Tibial artery (tissue), 4 donors: Measurements from ENCODE around the gene HBG2.

Experiments
- DNase-seq, 2 donors: peaks; one replicate each; pipeline ENCODE4 v3.0.0-alpha.2; 2019
- H3K27ac ChIP-seq, 2 donors: fragments of 200-600 bp; sonication (generic) in 1 of 2; 1 replicate in 1 of 2; 2 replicates in 1 of 2; pipeline ENCODE4 v1.5.1; 2018 to 2019; ENCODE audit warnings: mild to moderate bottlenecking in 1 of 2
- H3K27me3 ChIP-seq, 2 donors: fragments of 200-600 bp; sonication (generic) in 1 of 2; one replicate each; pipeline versions ENCODE4 v1.5.1 to v1.6.0; 2016 to 2019
- H3K36me3 ChIP-seq, 3 donors: fragments of 200-600 bp; sonication (generic) in 2 of 3; one replicate each; pipeline ENCODE4 v1.5.1; 2016 to 2019; ENCODE audit warnings: mild to moderate bottlenecking in 2 of 3
- H3K4me1 ChIP-seq, 4 donors: fragments of 200-600 bp; sonication (generic) in 2 of 4; 1 replicate in 3 of 4; 2 replicates in 1 of 4; pipeline ENCODE4 v1.5.1; 2016 to 2019
- H3K4me3 ChIP-seq, 2 donors: fragments of 200-600 bp; sonication (generic) in 1 of 2; 1 replicate in 1 of 2; 2 replicates in 1 of 2; pipeline ENCODE4 v1.5.1; 2018 to 2019; ENCODE audit warnings: mild to moderate bottlenecking in 2 of 2
- H3K9me3 ChIP-seq, 3 donors: fragments of 200-600 bp; sonication (generic) in 1 of 3; one replicate each; pipeline ENCODE4 v1.5.1; 2016 to 2019
- intact Hi-C: fragments of 100-400 bp; cut with DNase I; formaldehyde crosslinking; loops from one replicate; pipeline ENCODE4 v1.15.0; 2023; ENCODE audit warnings: low total_unique reads
- TF ChIP-seq, protein P1 (sequence below), 2 experiments: fragments of 200-600 bp in 1 of 2; fragments of 450-650 bp in 1 of 2; IDR thresholded peaks; one replicate each; pipeline ENCODE4 v1.5.1; 2017 to 2019; ENCODE audit warnings: antibody characterized with exemption in 2 of 2, mild to moderate bottlenecking in 1 of 2, moderate library complexity in 1 of 2

The HBG2 gene

DNA sequence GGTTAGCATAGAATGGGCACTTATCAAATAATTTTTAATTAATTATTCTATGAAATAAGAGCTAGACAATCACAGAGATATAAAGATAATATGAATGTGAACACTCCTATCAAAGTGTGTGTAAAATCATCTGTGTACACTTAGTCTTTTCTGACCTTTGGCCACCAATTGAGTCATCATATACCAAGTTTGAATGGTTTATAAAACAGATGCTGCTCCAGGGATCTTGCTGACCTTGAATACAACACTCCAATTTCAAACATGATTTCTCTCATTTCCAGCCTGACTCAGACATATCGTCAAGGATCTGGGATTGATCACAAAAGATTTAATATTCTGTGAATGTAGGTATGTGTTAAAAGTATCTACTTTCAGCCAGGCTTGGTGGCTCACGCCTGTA is 51.2 kb downstream of the HBG2 start:
- Histone ChIP-seq H3K27me3 (no peaks in the 10 kb centered on the region), H3K9me3 (no peaks in the 10 kb centered on the region), H3K27ac (no peak overlapping the region), H3K36me3 (no peaks in the 10 kb centered on the region), H3K4me3 (no peak overlapping the region), H3K4me1 (no peaks in the 10 kb centered on the region)
- DNase-seq = no peak
- intact Hi-C loops = no loop called here
- TF ChIP-seq, protein P1, sequence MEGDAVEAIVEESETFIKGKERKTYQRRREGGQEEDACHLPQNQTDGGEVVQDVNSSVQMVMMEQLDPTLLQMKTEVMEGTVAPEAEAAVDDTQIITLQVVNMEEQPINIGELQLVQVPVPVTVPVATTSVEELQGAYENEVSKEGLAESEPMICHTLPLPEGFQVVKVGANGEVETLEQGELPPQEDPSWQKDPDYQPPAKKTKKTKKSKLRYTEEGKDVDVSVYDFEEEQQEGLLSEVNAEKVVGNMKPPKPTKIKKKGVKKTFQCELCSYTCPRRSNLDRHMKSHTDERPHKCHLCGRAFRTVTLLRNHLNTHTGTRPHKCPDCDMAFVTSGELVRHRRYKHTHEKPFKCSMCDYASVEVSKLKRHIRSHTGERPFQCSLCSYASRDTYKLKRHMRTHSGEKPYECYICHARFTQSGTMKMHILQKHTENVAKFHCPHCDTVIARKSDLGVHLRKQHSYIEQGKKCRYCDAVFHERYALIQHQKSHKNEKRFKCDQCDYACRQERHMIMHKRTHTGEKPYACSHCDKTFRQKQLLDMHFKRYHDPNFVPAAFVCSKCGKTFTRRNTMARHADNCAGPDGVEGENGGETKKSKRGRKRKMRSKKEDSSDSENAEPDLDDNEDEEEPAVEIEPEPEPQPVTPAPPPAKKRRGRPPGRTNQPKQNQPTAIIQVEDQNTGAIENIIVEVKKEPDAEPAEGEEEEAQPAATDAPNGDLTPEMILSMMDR (IDR thresholded peaks at IDR 0.05) = no peak
